ENCODE data around the gene SERP2. TPM values are rescaled to one million over a fixed set of nuclear protein-coding genes. Genes with fewer than 3 reads are reported as not detected.

Gene SERP2
- total RNA-seq, 4 donors from 2014 or later, result 3.2 to 12.4 (median 3.5) TPM

GRCh38 chr13:44359983-44360375 lies 13.6 kb upstream of the SERP2 start:
- TF ChIP-seq CTCF (IDR thresholded peaks at IDR 0.05) (no peak), POLR2A (IDR thresholded peaks at IDR 0.05) (no peak)
- Histone ChIP-seq H3K4me3 (no peak overlapping the region), H3K36me3 (no peaks in the 10 kb centered on the region), H3K4me1 (peaks cover 0 to 9% (median 0%) of the 10 kb centered on the region in 4 donors), H3K9me3 (no peaks in the 10 kb centered on the region), H3K27ac (no peak overlapping the region), H3K27me3 (no peaks in the 10 kb centered on the region)
- no peak for DNase-seq

- no peaks in the 10 kb centered on the region for H3K9me3 ChIP-seq
- H3K27me3 ChIP-seq, result no peaks in the 10 kb centered on the region
- no peaks in the 10 kb centered on the region for H3K36me3 ChIP-seq
- no peak for DNase-seq
- H3K4me3 ChIP-seq, result no peak overlapping the region
- no peak overlapping the region for H3K27ac ChIP-seq
- peaks cover 0 to 21% (median 0%) of the 10 kb centered on the region in 4 donors for H3K4me1 ChIP-seq
- TF ChIP-seq CTCF (IDR thresholded peaks at IDR 0.05) (no peak), POLR2A (IDR thresholded peaks at IDR 0.05) (no peak)
These were observed 11.1 kb upstream of the SERP2 start for GRCh38 chr13:44362394-44363040.

GRCh38 chr13:44363631-44364344 lies 9.8 kb upstream of the SERP2 start:
- no peak for DNase-seq
- peak overlapping the region in 1 of 4 donors; percentile 0 for H3K27ac ChIP-seq

GRCh38 chr13:44364345-44365000 lies 9.2 kb upstream of the SERP2 start:
- H3K9me3 ChIP-seq, result no peaks in the 10 kb centered on the region
- no peaks in the 10 kb centered on the region for H3K27me3 ChIP-seq
- no peak for DNase-seq
- no peak for TF ChIP-seq CTCF (IDR thresholded peaks at IDR 0.05)
- TF ChIP-seq POLR2A (IDR thresholded peaks at IDR 0.05), result no peak
- peaks cover 0 to 37% (median under 1%) of the 10 kb centered on the region in 4 donors for H3K4me1 ChIP-seq
- no peak overlapping the region for H3K4me3 ChIP-seq
- H3K36me3 ChIP-seq, result no peaks in the 10 kb centered on the region
- H3K27ac ChIP-seq, result peak overlapping the region in 1 of 4 donors; percentile 0

More at GRCh38 chr13:44363631-44364344, 9.8 kb upstream of the SERP2 start:
- H3K27me3 ChIP-seq, result no peaks in the 10 kb centered on the region
- peaks cover 0 to 34% (median 0%) of the 10 kb centered on the region in 4 donors for H3K4me1 ChIP-seq
- H3K9me3 ChIP-seq, result no peaks in the 10 kb centered on the region
- H3K36me3 ChIP-seq, result no peaks in the 10 kb centered on the region
- TF ChIP-seq CTCF (IDR thresholded peaks at IDR 0.05) (no peak), POLR2A (IDR thresholded peaks at IDR 0.05) (no peak)
- no peak overlapping the region for H3K4me3 ChIP-seq

GRCh38 chr13:44365008-44365407 lies 8.6 kb upstream of the SERP2 start:
- Histone ChIP-seq H3K4me1 (peaks cover 0 to 42% (median 1%) of the 10 kb centered on the region in 4 donors), H3K27ac (peak overlapping the region in 1 of 4 donors; percentile 0), H3K9me3 (no peaks in the 10 kb centered on the region), H3K4me3 (no peak overlapping the region), H3K27me3 (no peaks in the 10 kb centered on the region), H3K36me3 (no peaks in the 10 kb centered on the region)
- DNase-seq, result no peak
- TF ChIP-seq POLR2A (IDR thresholded peaks at IDR 0.05), result no peak
- TF ChIP-seq CTCF (IDR thresholded peaks at IDR 0.05), result no peak
